Measurements from ENCODE around the gene RBMXL3. TPM values are rescaled to one million over a fixed set of nuclear protein-coding genes. Genes with fewer than 3 reads are reported as not detected.

Gene RBMXL3
- total RNA-seq, 1 experiment from 2014 or later, result not detected

GRCh38 chrX:115147220-115147619 is 42.0 kb upstream of the RBMXL3 start:
- no peaks in the 10 kb centered on the region for H3K4me1 Mint-ChIP-seq
- no peak overlapping the region for H4K8ac ChIP-seq (replicated peaks; ENCODE audit: insufficient read length, low read depth, low read length)

More at GRCh38 chrX:115147220-115147619, 42.0 kb upstream of the RBMXL3 start:
- Histone ChIP-seq H3T11ph (ENCODE audit: low read length) (no peak overlapping the region), H3K79me2 (ENCODE audit: insufficient read depth, low read length) (no peaks in the 10 kb centered on the region), H3K23ac (ENCODE audit: insufficient read length, low read depth, low read length) (no peak overlapping the region), H2BK5ac (ENCODE audit: insufficient read length, low read length) (no peak overlapping the region), H3K4ac (ENCODE audit: low read depth, low read length) (no peak overlapping the region), H3K56ac (ENCODE audit: insufficient read length, low read depth, low read length) (no peak overlapping the region), H2BK120ac (ENCODE audit: low read depth, low read length, poor library complexity, severe bottlenecking) (no peak overlapping the region), H2BK12ac (ENCODE audit: insufficient read length, low read depth, low read length) (no peak overlapping the region), H3K9me3 (ENCODE audit: control insufficient read depth, low read depth, low read length) (no peaks in the 10 kb centered on the region), H3K9ac (ENCODE audit: extremely low read depth, insufficient read length, low read length) (no peak overlapping the region), H3K23me2 (ENCODE audit: insufficient read length, low read depth, low read length, poor library complexity, severe bottlenecking) (no peaks in the 10 kb centered on the region), H3K18ac (ENCODE audit: insufficient read length, low read depth, low read length) (no peak overlapping the region), H3K14ac (ENCODE audit: insufficient read depth, low read length) (no peak overlapping the region), H2AK5ac (ENCODE audit: insufficient read length, low read length) (no peak overlapping the region), H3K4me2 (ENCODE audit: insufficient read depth, insufficient read length, low read length) (no peak overlapping the region), H3K27me3 (ENCODE audit: insufficient read depth, low read length) (no peaks in the 10 kb centered on the region), H3K4me1 (ENCODE audit: insufficient read depth, low read length) (no peaks in the 10 kb centered on the region), H4K91ac (ENCODE audit: insufficient read length, low read depth, low read length) (no peak overlapping the region), H4K5ac (ENCODE audit: insufficient read length, low read depth, low read length) (no peak overlapping the region), H2BK15ac (ENCODE audit: low read depth, low read length) (no peak overlapping the region), H3K27ac (ENCODE audit: insufficient read length, low read depth, low read length) (no peak overlapping the region), H2AFZ (ENCODE audit: low read length) (no peak overlapping the region), H3K79me1 (ENCODE audit: insufficient read depth, low read depth, low read length, poor library complexity, severe bottlenecking) (no peaks in the 10 kb centered on the region), H4K20me1 (ENCODE audit: control insufficient read depth, insufficient read depth, insufficient read length) (no peaks in the 10 kb centered on the region), H2BK20ac (ENCODE audit: low read depth, low read length, poor library complexity, severe bottlenecking) (no peak overlapping the region)
- peaks cover 21 to 26% (median 24%) of the 10 kb centered on the region in 3 experiments for H3K36me3 Mint-ChIP-seq (ENCODE audit: insufficient read depth in 1 of 3, low read depth in 3 of 3)
- no peaks in the 10 kb centered on the region for H3K27me3 Mint-ChIP-seq (ENCODE audit: low read depth)
- DNase-seq, result no peak
- no peak overlapping the region for H3K4me3 Mint-ChIP-seq
- H3K27ac Mint-ChIP-seq, result no peak overlapping the region
- peaks cover 16 to 19% of the 10 kb centered on the region in 2 experiments; a peak in 4 of 5 replicates for H3K9me3 Mint-ChIP-seq
- TF ChIP-seq CTCF (conservative IDR thresholded peaks at IDR 0.05), result peak; percentile 78
- no CpG with 5 or more reads among the region's 1 CpG for WGBS (ENCODE audit: extremely low coverage, insufficient read length, low lambda C conversion rate)
